Liver (tissue), 9 donors: ENCODE data around the gene FOXK1. TPM values are rescaled to one million over a fixed set of nuclear protein-coding genes. Genes with fewer than 3 reads are reported as not detected.

Experiments used
- DNase-seq: peaks from one replicate; pipeline ENCODE4 v3.0.0-alpha.2; 2017; ENCODE audit warnings: low spot score
- H3K27ac ChIP-seq, 2 donors: one replicate each; pipeline ENCODE4 v1.7.0; 2013; ENCODE audit warnings: inconsistent platforms in 2 of 2, low read length in 2 of 2, control low read depth in 1 of 2, low read depth in 1 of 2, mild to moderate bottlenecking in 1 of 2
- H3K27me3 ChIP-seq, 4 donors: one replicate each; pipeline versions ENCODE4 v1.6.1 to v1.7.0; 2013; ENCODE audit warnings: low read length in 3 of 4, inconsistent platforms in 1 of 4, mild to moderate bottlenecking in 1 of 4, moderate library complexity in 1 of 4; ENCODE audit not compliant: control insufficient read depth in 4 of 4, insufficient read depth in 4 of 4
- H3K36me3 ChIP-seq, 4 donors: one replicate each; pipeline versions ENCODE4 v1.6.1 to v1.7.0; 2013; ENCODE audit warnings: low read length in 3 of 4, mild to moderate bottlenecking in 3 of 4, low read depth in 1 of 4, moderate library complexity in 1 of 4; ENCODE audit not compliant: control insufficient read depth in 4 of 4, insufficient read depth in 3 of 4
- H3K4me1 ChIP-seq, 4 donors: one replicate each; pipeline versions ENCODE4 v1.6.1 to v1.7.0; 2013; ENCODE audit warnings: low read length in 3 of 4, mild to moderate bottlenecking in 3 of 4, moderate library complexity in 1 of 4; ENCODE audit not compliant: control insufficient read depth in 4 of 4, insufficient read depth in 4 of 4
- H3K4me3 ChIP-seq, 3 donors: one replicate each; pipeline versions ENCODE4 v1.6.1 to v1.7.0; 2013; ENCODE audit warnings: low read length in 3 of 3, control low read depth in 1 of 3, low read depth in 1 of 3, mild to moderate bottlenecking in 1 of 3
- H3K9ac ChIP-seq, 2 donors: one replicate each; pipeline ENCODE4 v1.7.0; 2013; ENCODE audit warnings: low read length in 2 of 2, mild to moderate bottlenecking in 2 of 2, moderate library complexity in 2 of 2, control low read depth in 1 of 2, low read depth in 1 of 2
- H3K9me3 ChIP-seq, 4 donors: one replicate each; pipeline versions ENCODE4 v1.6.1 to v1.7.0; 2013; ENCODE audit warnings: low read length in 3 of 4; ENCODE audit not compliant: control insufficient read depth in 4 of 4
- CTCF ChIP-seq: fragments of 150-350 bp; IDR thresholded peaks from 2 replicates; pipeline ENCODE4 v1.5.1; 2017; ENCODE audit warnings: improper control_type of control experiment, low read depth, low read length; ENCODE audit not compliant: missing input control
- EGR1 ChIP-seq, 2 donors: IDR thresholded peaks; 2 replicates each; pipeline ENCODE4 v1.6.1; 2016 to 2018; ENCODE audit warnings: antibody characterized with exemption in 2 of 2, low read depth in 2 of 2
- FOXA1 ChIP-seq: IDR thresholded peaks from 2 replicates; pipeline ENCODE4 v1.6.1; 2016; ENCODE audit warnings: antibody characterized with exemption
- FOXA2 ChIP-seq: IDR thresholded peaks from 2 replicates; pipeline ENCODE4 v1.6.1; 2016; ENCODE audit warnings: antibody characterized with exemption
- GABPA ChIP-seq, 2 donors: IDR thresholded peaks in 1 of 2; conservative IDR thresholded peaks in 1 of 2; 2 replicates each; pipeline ENCODE4 v1.6.1; 2016; ENCODE audit warnings: antibody characterized with exemption in 2 of 2, mild to moderate bottlenecking in 1 of 2, moderate library complexity in 1 of 2
- HNF4A ChIP-seq, 2 donors: conservative IDR thresholded peaks; 2 replicates each; pipeline ENCODE4 v1.6.1; 2016; ENCODE audit warnings: antibody characterized with exemption in 2 of 2, mild to moderate bottlenecking in 2 of 2
- HNF4G ChIP-seq: IDR thresholded peaks from 2 replicates; pipeline ENCODE4 v1.6.1; 2016; ENCODE audit warnings: antibody characterized with exemption
- JUND ChIP-seq, 2 donors: IDR thresholded peaks; 2 replicates each; pipeline ENCODE4 v1.6.1; 2016; ENCODE audit warnings: antibody characterized with exemption in 2 of 2
- NR2F2 ChIP-seq: IDR thresholded peaks from 2 replicates; pipeline ENCODE4 v1.6.1; 2016; ENCODE audit warnings: antibody characterized with exemption
- RAD21 ChIP-seq, 2 donors: IDR thresholded peaks; 2 replicates each; pipeline ENCODE4 v1.6.1; 2016; ENCODE audit warnings: antibody characterized with exemption in 2 of 2, mild to moderate bottlenecking in 2 of 2
- SP1 ChIP-seq: IDR thresholded peaks from 2 replicates; pipeline ENCODE4 v1.6.1; 2018; ENCODE audit warnings: antibody characterized with exemption, mild to moderate bottlenecking
- TAF1 ChIP-seq: conservative IDR thresholded peaks from 2 replicates; pipeline ENCODE4 v1.6.1; 2016; ENCODE audit warnings: antibody characterized with exemption, mild to moderate bottlenecking
- YY1 ChIP-seq: IDR thresholded peaks from 2 replicates; pipeline ENCODE4 v1.6.1; 2016; ENCODE audit warnings: antibody characterized with exemption, mild to moderate bottlenecking
- WGBS: extraction: QIAGEN DNeasy Blood & Tissue Kit; methylation state at CpG from one replicate; pipeline ENCODE4 v1.1.7; 2013; 5-methylcytosine and 5-hydroxymethylcytosine counted together
- polyA plus RNA-seq, 2 donors: library from polyadenylated mRNA; stranded (reverse) in 1 of 2; unstranded in 1 of 2; fragments of 200-250 nt in 1 of 2; fragments of >200 nt in 1 of 2; fragmentation: Nextera tagmentation in 1 of 2; extraction: Ambion mirVana in 1 of 2; gene quantifications; one replicate each; pipeline versions ENCODE4 v1.2.1 to v1.2.3, GENCODE V29; 2013 to 2015
- total RNA-seq, 2 donors: library from RNA; depleted of rRNA; stranded (reverse); fragments of >200 nt; gene quantifications; one replicate each; pipeline ENCODE4 v1.2.3, GENCODE V29; 2014
- TF ChIP-seq, protein P1 (sequence below): IDR thresholded peaks from 2 replicates; pipeline ENCODE4 v1.6.1; 2016; ENCODE audit warnings: antibody characterized with exemption
- donor health status: healthy.
- donor health status: healthy.
- donor health status: healthy.
- donor health status: healthy.
- donor health status: healthy.

Gene FOXK1
- total and polyA plus RNA-seq, 4 donors = 1.2 to 8.5 (median 4.4) TPM

DNA sequence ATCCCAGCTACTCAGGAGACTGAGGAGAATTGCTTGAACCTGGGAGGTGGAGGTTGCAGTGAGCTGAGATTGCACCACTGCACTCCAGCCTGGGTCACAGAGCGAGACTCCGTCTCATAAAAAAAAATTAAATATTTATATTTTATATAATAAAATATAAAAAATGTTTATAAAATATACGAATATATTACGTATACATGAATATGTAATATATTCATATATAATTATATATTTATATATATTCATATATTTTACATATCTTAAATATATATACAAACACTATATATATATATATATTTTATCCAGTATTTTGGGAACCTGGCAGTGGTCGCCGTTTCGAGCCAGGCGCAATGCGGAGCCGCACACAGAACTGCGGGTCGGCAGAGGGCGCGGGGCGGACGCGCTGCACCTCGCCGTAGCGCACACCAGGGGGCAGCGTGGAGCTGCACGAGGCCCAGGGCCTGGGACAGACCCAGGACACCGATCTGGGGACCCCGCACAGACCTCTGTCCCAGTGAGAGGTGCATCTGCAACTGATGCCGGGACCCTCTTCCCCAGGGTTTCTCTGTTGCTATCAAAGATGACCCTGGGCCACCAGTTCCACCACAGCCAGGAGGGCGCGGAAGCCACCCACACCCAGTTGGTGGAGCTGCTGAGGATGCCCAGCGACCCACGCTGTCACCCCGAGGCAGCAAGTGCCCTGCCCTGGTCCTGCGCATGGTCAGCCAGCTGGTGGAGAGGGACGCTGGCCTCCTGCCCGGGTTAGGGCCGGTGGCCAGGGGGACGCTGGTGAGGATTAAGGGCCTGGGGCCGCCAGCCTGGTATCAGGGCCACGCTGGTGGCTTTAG lies 116.0 kb downstream of the FOXK1 start:
- Histone ChIP-seq H3K4me3 (no peak overlapping the region), H3K9me3 (no peaks in the 10 kb centered on the region), H3K4me1 (no peaks in the 10 kb centered on the region), H3K27ac (no peak overlapping the region), H3K36me3 (no peaks in the 10 kb centered on the region), H3K27me3 (no peaks in the 10 kb centered on the region), H3K9ac (no peak overlapping the region)
- TF ChIP-seq TAF1 (no peak), RAD21 (IDR thresholded peaks at IDR 0.05) (peak; percentile 64 to 76), CTCF (peak; percentile 70)
- 35% methylated on average over 37 of the region's 37 CpGs for WGBS
- DNase-seq = peak; percentile 69

GRCh38 chr7:4798706-4799235 lies 116.7 kb downstream of the FOXK1 start:
- no peaks in the 10 kb centered on the region for H3K9me3 ChIP-seq
- WGBS = 73% methylated on average over 15 of the region's 15 CpGs
- no peaks in the 10 kb centered on the region for H3K27me3 ChIP-seq
- DNase-seq = no peak
- TF ChIP-seq GABPA (IDR thresholded peaks at IDR 0.05 in 1 of 2, conservative IDR thresholded peaks at IDR 0.05 in 1 of 2) (no peak), HNF4A (conservative IDR thresholded peaks at IDR 0.05) (no peak), TAF1 (no peak), FOXA1 (no peak), CTCF (no peak)
- no peaks in the 10 kb centered on the region for H3K4me1 ChIP-seq
- H3K9ac ChIP-seq = no peak overlapping the region
- no peak overlapping the region for H3K4me3 ChIP-seq
- no peak overlapping the region for H3K27ac ChIP-seq
- H3K36me3 ChIP-seq = no peaks in the 10 kb centered on the region

GRCh38 chr7:4799508-4800268 lies 117.6 kb downstream of the FOXK1 start:
- Histone ChIP-seq H3K9me3 (no peaks in the 10 kb centered on the region), H3K27me3 (no peaks in the 10 kb centered on the region), H3K27ac (no peak overlapping the region), H3K4me3 (no peak overlapping the region), H3K36me3 (no peaks in the 10 kb centered on the region), H3K9ac (no peak overlapping the region), H3K4me1 (no peaks in the 10 kb centered on the region)
- WGBS = 77% methylated on average over 39 of the region's 39 CpGs
- DNase-seq = no peak
- TF ChIP-seq, protein P1, sequence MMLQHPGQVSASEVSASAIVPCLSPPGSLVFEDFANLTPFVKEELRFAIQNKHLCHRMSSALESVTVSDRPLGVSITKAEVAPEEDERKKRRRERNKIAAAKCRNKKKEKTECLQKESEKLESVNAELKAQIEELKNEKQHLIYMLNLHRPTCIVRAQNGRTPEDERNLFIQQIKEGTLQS = no peak
- TF ChIP-seq HNF4G (no peak), SP1 (no peak), FOXA1 (no peak), YY1 (no peak), RAD21 (IDR thresholded peaks at IDR 0.05) (no peak), GABPA (IDR thresholded peaks at IDR 0.05 in 1 of 2, conservative IDR thresholded peaks at IDR 0.05 in 1 of 2) (no peak), JUND (IDR thresholded peaks at IDR 0.05) (no peak), EGR1 (IDR thresholded peaks at IDR 0.05; ENCODE audit: low read depth in 2 of 2) (no peak), CTCF (no peak), NR2F2 (no peak), FOXA2 (no peak)
